ENCODE results near the gene MRPL51. TPM values are rescaled to one million over a fixed set of nuclear protein-coding genes. Genes with fewer than 3 reads are reported as not detected.

MRPL51 gene
- total RNA-seq, result 100 to 1,000 TPM in 1 of 6 experiments, 10 to 100 TPM in 5; 38.2 to 104 (median 80.2) TPM
- long read RNA-seq, transcript MRPL51-201 (3 exons, 1,234 nt), result major isoform, 27 of 30 reads
- long read RNA-seq, partial matches to known transcripts, result 0 of 30 reads
- long read RNA-seq, other reads (novel, unspliced or antisense), result 0 of 30 reads

- intact Hi-C loops (cut with DNase I), result no loop called here
Observed at GRCh38 chr12:6492838-6493496, at the start of gene MRPL51. Gene MRPL51, minus strand, starts transcription at chr12:6493262. Its CDS starts 126 bp downstream, at chr12:6493136.

GRCh38 chr12:6542209-6543009 lies 49.3 kb upstream of the MRPL51 start:
- H3K27ac ChIP-seq, result peak overlapping the region; percentile 85 to 90 (median 87)
- intact Hi-C loops (cut with DNase I), result loop anchor here in 1 of 2 donors (10.0 kb wide), 1 partner anchor 118 kb away; no protein-coding TSS in a partner anchor
- H3K4me1 ChIP-seq, result peaks cover 0 to 23% (median 9%) of the 10 kb centered on the region in 4 donors
- DNase-seq (peak; percentile 77 to 88 (median 85)), ATAC-seq (peak; percentile 83 to 90 (median 88))
- no peaks in the 10 kb centered on the region for H3K9me3 ChIP-seq
- H3K27me3 ChIP-seq, result no peaks in the 10 kb centered on the region
- no peak for TF ChIP-seq CTCF (IDR thresholded peaks at IDR 0.05)
- peak; percentile 79 for TF ChIP-seq POLR2A (IDR thresholded peaks at IDR 0.05)
- H3K4me3 ChIP-seq, result peak overlapping the region in 1 of 3 donors; percentile 28
- WGBS (ENCODE audit: insufficient coverage, low coverage, low lambda C conversion rate, missing lambda C conversion rate), result 41% methylated on average over 13 of the region's 13 CpGs
- peaks cover 0 to 34% (median 12%) of the 10 kb centered on the region in 4 donors for H3K36me3 ChIP-seq

More at GRCh38 chr12:6492838-6493496, at the start of gene MRPL51:
- TF ChIP-seq POLR2A (IDR thresholded peaks at IDR 0.05) (peak; percentile 56), CTCF (IDR thresholded peaks at IDR 0.05) (no peak)
- Histone ChIP-seq H3K9me3 (no peaks in the 10 kb centered on the region), H3K36me3 (peaks cover 0 to 24% (median 0%) of the 10 kb centered on the region in 4 donors), H3K4me1 (peaks cover 0 to 20% (median 4%) of the 10 kb centered on the region in 4 donors), H3K27me3 (no peaks in the 10 kb centered on the region), H3K4me3 (peak within 1 kb of the TSS; percentile 60 to 91 (median 76)), H3K27ac (peak within 1 kb of the TSS; percentile 71 to 97 (median 91))
- DNase-seq, result peak; percentile 99
- WGBS (ENCODE audit: insufficient coverage, low coverage, low lambda C conversion rate, missing lambda C conversion rate), result under 1% methylated on average over 21 of the region's 39 CpGs
- ATAC-seq, result peak; percentile 94 to 97 (median 95)

- no peak for TF ChIP-seq POLR2A (IDR thresholded peaks at IDR 0.05)
- no peak for TF ChIP-seq CTCF (IDR thresholded peaks at IDR 0.05)
- Histone ChIP-seq H3K27ac (peak overlapping the region; percentile 85 to 90 (median 87)), H3K4me3 (no peak overlapping the region), H3K36me3 (peaks cover 2 to 34% (median 16%) of the 10 kb centered on the region in 4 donors), H3K27me3 (no peaks in the 10 kb centered on the region), H3K4me1 (peaks cover 0 to 28% (median 12%) of the 10 kb centered on the region in 4 donors), H3K9me3 (no peaks in the 10 kb centered on the region)
- 67% methylated on average over 10 of the region's 26 CpGs for WGBS (ENCODE audit: insufficient coverage, low coverage, low lambda C conversion rate, missing lambda C conversion rate)
- ATAC-seq (peak; percentile 4 to 19 (median 16)), DNase-seq (no peak)
- intact Hi-C loops (cut with DNase I), result loop anchor here in 1 of 2 donors (10.0 kb wide), 1 partner anchor 117 kb away; no protein-coding TSS in a partner anchor
Observed at GRCh38 chr12:6541371-6542165, 48.5 kb upstream of the MRPL51 start.
